DND-41 (cell line): ENCODE measurements around the gene MAP7D1.

Source experiments
- EZH2 ChIP-seq: IDR thresholded peaks from 3 replicates; pipeline ENCODE4 v1.6.1; 2012; ENCODE audit warnings: borderline replicate concordance, low read depth, mild to moderate bottlenecking, moderate library complexity, low read length, inconsistent platforms; ENCODE audit not compliant: severe bottlenecking
- TF ChIP-seq, protein P1 (sequence below): IDR thresholded peaks from 2 replicates; pipeline ENCODE4 v1.5.1; 2012; ENCODE audit warnings: borderline replicate concordance, low read length, moderate library complexity, mild to moderate bottlenecking; ENCODE audit not compliant: poor library complexity, severe bottlenecking; ENCODE audit errors: extremely low read depth

DNA sequence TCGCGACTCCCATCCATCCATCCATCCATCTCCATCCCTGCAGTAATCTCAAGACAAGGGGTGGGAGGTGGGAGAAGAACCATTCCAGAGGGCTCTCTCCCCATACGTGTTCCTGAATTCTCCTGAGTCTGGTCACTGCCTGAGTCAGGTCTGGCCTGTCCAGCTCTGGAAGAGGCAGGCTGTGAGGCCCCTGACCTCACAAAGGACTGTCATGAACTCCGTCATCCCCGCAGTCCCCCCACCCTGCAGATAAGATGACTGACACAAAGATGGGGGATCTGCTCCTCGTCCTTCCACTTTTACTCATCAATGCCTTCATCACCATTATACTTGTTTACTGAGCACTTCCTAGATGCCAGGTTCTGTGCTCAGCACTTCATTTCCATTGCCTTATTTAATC, 1.6 kb upstream of the MAP7D1 start:
- TF ChIP-seq, protein P1, sequence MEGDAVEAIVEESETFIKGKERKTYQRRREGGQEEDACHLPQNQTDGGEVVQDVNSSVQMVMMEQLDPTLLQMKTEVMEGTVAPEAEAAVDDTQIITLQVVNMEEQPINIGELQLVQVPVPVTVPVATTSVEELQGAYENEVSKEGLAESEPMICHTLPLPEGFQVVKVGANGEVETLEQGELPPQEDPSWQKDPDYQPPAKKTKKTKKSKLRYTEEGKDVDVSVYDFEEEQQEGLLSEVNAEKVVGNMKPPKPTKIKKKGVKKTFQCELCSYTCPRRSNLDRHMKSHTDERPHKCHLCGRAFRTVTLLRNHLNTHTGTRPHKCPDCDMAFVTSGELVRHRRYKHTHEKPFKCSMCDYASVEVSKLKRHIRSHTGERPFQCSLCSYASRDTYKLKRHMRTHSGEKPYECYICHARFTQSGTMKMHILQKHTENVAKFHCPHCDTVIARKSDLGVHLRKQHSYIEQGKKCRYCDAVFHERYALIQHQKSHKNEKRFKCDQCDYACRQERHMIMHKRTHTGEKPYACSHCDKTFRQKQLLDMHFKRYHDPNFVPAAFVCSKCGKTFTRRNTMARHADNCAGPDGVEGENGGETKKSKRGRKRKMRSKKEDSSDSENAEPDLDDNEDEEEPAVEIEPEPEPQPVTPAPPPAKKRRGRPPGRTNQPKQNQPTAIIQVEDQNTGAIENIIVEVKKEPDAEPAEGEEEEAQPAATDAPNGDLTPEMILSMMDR: no peak
- no peak for TF ChIP-seq EZH2
